ENCODE results near the gene TRIM72.

DNA sequence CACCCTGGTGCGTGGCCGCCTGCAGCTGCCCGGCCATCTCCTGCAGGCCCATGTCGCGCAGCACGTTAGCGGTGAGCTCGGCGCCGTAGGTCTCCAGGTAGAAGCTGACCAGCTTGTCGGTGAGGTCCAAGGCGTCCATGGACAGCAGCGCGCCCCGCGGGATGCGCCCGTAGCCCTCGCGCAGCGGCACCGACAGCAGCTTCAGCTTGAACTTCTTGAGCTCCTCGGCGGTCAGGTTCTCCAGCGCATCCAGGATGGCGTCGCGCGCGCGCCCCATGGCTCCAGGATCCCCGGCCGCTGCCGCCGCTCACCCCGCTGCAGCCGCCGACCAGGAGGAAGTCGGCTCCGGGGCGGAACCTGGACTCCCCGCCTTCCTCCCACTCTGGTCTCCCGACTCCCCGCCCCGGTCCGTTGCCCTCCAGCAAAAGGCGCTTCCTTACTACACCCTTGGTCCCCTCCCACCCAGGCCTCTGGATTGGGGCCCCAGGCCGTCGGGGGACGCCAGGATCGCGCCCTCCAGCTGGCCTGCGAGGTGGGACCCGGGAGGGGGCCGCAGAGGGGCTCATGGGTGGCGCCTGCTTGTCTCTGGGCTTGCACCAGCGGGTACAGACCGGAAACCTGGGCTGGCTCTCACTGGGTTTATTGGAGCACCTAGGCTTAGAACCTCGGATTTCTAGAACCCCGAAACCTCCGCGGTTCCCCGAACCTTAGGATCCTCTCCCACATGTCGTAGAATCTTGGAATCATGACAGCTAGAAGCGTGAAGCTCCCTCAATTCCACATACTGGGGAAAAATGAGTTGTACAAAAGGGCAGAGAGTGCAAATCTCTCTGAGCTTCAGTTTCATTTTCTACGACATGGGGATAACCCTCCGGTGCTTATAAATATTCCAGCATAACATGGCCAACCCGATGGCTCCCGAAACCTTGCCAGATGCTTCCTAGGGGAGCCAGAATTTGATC is 11.2 kb upstream of the TRIM72 start, which contains the start of gene PYCARD:
- TF ChIP-seq, protein P1, sequence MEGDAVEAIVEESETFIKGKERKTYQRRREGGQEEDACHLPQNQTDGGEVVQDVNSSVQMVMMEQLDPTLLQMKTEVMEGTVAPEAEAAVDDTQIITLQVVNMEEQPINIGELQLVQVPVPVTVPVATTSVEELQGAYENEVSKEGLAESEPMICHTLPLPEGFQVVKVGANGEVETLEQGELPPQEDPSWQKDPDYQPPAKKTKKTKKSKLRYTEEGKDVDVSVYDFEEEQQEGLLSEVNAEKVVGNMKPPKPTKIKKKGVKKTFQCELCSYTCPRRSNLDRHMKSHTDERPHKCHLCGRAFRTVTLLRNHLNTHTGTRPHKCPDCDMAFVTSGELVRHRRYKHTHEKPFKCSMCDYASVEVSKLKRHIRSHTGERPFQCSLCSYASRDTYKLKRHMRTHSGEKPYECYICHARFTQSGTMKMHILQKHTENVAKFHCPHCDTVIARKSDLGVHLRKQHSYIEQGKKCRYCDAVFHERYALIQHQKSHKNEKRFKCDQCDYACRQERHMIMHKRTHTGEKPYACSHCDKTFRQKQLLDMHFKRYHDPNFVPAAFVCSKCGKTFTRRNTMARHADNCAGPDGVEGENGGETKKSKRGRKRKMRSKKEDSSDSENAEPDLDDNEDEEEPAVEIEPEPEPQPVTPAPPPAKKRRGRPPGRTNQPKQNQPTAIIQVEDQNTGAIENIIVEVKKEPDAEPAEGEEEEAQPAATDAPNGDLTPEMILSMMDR (IDR thresholded peaks at IDR 0.05), result no peak
- TF ChIP-seq POLR2AphosphoS5 (IDR thresholded peaks at IDR 0.05), result peak; percentile 25 to 63 (median 60)
- peak; percentile 56 for TF ChIP-seq POLR2A (IDR thresholded peaks at IDR 0.05)

Data from transverse colon (tissue), 4 donors.